T follicular helper cell (primary cell): ENCODE measurements around the gene TCAIM.

Experiments used
- DNase-seq: peaks from one replicate; pipeline ENCODE4 v3.0.0-alpha.2; 2020; ENCODE audit warnings: low read depth

Gene TCAIM

GRCh38 chr3:44445786-44446185 lies 107.2 kb downstream of the TCAIM start:
- no peak for DNase-seq

- no peak for DNase-seq
Observed at GRCh38 chr3:44446929-44447328, 108.4 kb downstream of the TCAIM start.

- no peak for DNase-seq
Observed at GRCh38 chr3:44451441-44451840, 112.9 kb downstream of the TCAIM start.

GRCh38 chr3:44454258-44454657 lies 115.7 kb downstream of the TCAIM start:
- no peak for DNase-seq

GRCh38 chr3:44455318-44455717 lies 116.8 kb downstream of the TCAIM start:
- DNase-seq = no peak
